Brain microvascular endothelial cell (primary cell): ENCODE measurements around the gene OPRM1.

Experiments used
- DNase-seq: peaks from one replicate; pipeline ENCODE4 v3.0.0-alpha.2; 2020
- H3K27ac ChIP-seq: fragments of 250-450 bp; sonication (Bioruptor Pico); 2 replicates; pipeline ENCODE4 v1.5.1; 2020; ENCODE audit warnings: mild to moderate bottlenecking, moderate library complexity
- H3K27me3 ChIP-seq: fragments of 250-450 bp; sonication (Bioruptor Pico); replicated peaks from 2 replicates; pipeline ENCODE4 v1.5.1; 2020; ENCODE audit warnings: mild to moderate bottlenecking
- H3K36me3 ChIP-seq: fragments of 250-450 bp; sonication (Bioruptor Pico); replicated peaks from 2 replicates; pipeline ENCODE4 v1.5.1; 2020; ENCODE audit warnings: mild to moderate bottlenecking
- H3K4me3 ChIP-seq: 2 replicates; pipeline ENCODE4 v1.5.1; 2011; ENCODE audit warnings: low read depth, mild to moderate bottlenecking, control low read depth, low read length, moderate library complexity
- CTCF ChIP-seq: IDR thresholded peaks from 2 replicates; pipeline ENCODE4 v1.5.1; 2011; ENCODE audit warnings: low read depth, mild to moderate bottlenecking, moderate library complexity, low read length, control low read depth, inconsistent platforms; ENCODE audit errors: missing control alignments
- in situ Hi-C: cut with HindIII; loops from 2 replicates; pipeline ENCODE4 v1.10.0; 2017; ENCODE audit warnings: low sequenced_read_pairs, low pct_ligation_motif_present

Gene OPRM1

GRCh38 chr6:154295733-154296132 is 256.7 kb downstream of the OPRM1 start:
- TF ChIP-seq CTCF = no peak
- Histone ChIP-seq H3K36me3 (no peaks in the 10 kb centered on the region), H3K4me3 (no peak overlapping the region), H3K27me3 (no peaks in the 10 kb centered on the region), H3K27ac (no peak overlapping the region)
- no peak for DNase-seq
- in situ Hi-C loops = no loop called here
